Adipose tissue (tissue), 3 donors: ENCODE data around the gene PIGP. TPM values are rescaled to one million over a fixed set of nuclear protein-coding genes. Genes with fewer than 3 reads are reported as not detected.

Source experiments
- H3K27ac ChIP-seq: one replicate; pipeline ENCODE4 v1.5.1; 2013; ENCODE audit warnings: low read depth, low read length
- WGBS, 3 donors: extraction: QIAGEN DNeasy Blood & Tissue Kit; methylation state at CpG; one replicate each; pipeline ENCODE4 v1.1.7; 2013; 5-methylcytosine and 5-hydroxymethylcytosine counted together
- polyA plus RNA-seq, 3 donors: library from polyadenylated mRNA; stranded (reverse); fragments of 200-250 nt; gene quantifications; one replicate each; pipeline ENCODE4 v1.2.3, GENCODE V29; 2013
- donor health status: healthy with polysubstance abuse.
- donor health status: Bipolar disorder and iron deficiency.
- donor health status: healthy.

The PIGP gene
- polyA plus RNA-seq, 3 donors: 18.4 to 34.9 (median 31.5) TPM

DNA sequence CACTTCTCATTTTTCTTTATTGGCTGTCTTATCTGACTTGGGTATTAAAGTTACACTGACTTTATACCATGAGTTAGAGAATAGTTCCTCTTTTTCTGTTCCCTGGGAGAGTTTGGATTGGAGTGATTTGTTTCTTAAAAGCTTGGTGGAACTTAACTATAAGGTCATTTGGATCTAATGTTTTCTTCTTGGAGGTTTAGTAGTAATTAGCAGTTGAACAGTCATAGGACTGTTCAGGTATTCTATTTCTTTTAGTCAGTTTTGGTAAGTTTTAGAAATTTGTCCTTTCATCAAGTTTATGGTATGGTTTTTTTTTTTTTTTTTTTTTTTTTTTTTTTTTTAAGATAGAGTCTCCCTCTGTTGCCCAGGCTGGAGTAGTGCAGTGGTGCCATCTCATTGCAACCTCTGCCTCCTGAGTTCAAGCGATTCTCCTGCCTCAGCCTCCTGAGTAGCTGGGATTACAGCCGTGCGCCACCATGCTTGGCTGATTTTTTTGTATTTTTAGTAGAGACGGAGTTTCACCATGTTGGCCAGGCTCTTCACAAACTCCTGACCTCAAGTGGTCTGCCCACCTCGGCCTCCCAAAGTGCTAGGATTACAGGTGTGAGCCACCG, 6.4 kb upstream of the PIGP start:
- no peak overlapping the region for H3K27ac ChIP-seq
- 65 to 78% (median 66%) methylated on average over 6 of the region's 6 CpGs for WGBS, 3 donors

DNA sequence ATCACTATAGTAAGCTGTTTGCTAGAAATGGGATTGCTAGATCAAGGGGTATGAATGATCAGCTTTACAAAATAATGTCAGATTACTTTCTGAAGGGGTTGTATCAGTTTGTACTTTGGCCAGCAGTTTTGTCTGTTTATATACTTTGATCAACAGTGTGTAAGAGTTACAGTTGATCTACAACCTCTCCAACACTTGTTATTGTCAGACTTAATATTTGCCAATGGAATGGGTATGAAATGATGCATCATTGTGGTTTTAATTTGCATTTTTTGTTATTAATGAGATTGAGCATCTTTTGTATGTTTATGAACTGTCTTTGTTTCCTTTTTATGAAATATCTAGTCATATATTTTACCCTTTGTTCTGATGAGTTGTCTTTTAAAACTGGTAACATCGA, 4.5 kb upstream of the PIGP start:
- 88 to 95% (median 90%) methylated on average over 1 of the region's 1 CpG for WGBS, 3 donors
- H3K27ac ChIP-seq: no peak overlapping the region

DNA sequence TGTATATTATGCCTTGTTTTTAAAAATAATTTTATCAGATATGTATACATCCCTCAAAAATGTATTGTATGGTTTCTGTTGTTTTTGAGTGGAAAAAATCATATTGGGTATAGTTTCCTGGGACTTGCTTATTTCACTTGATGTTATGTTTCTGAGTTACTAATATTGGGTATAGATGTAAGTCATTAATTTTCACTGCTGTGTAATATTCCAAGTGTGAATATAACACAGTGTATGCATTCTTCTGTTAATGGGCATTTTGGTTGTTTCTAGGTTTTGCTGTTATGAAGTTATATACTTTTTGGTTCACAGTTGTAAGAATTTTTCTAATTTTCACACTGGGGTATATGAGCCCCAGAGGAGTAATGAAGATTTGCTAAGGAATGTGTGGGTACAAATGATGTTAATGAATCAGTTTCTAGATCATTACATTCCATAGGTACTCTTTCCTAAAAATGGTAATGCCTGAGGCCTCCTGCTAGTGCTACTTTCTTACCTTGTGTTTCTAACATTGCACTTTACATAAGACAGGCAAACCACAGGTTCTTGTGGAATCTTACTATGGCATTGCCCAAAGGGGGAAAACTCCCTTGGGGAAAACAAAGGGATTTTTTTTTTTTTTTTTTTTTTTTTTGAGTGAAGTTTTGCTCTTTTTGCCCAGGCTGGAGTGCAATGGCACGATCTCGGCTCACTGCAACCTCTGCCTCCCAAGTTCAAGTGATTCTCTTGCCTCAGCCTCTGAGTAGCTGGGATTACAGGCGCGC, 3.4 kb upstream of the PIGP start:
- WGBS, 3 donors: 94 to 98% (median 95%) methylated on average over 4 of the region's 4 CpGs
- H3K27ac ChIP-seq: no peak overlapping the region

DNA sequence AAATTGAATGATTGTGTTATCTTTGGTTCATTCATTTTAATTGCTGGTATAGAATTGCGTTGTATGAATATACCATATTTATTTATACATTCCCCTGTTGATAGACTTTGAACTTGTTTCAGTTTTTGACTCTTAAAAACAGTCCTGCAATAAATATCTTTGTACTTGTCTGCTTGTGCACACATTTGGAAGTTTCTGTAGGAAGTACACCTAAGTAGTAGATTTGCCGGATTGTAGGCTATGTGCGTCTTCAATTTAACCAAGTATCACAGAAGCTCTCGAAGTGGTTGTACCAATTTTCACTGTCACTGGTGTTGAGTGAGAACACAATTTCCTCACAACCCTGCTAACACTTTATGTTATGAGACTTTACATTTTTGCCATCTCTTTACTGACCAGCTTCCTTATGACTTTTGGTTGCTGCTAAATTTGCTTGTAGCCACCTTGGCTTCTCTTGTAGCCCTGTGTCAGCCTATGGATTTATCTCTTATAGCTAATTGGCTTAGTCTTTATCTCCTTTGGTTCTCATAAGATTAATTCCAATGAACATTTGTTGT, 2.4 kb upstream of the PIGP start:
- H3K27ac ChIP-seq: no peak overlapping the region
- 83 to 93% (median 90%) methylated on average over 4 of the region's 4 CpGs for WGBS, 3 donors

DNA sequence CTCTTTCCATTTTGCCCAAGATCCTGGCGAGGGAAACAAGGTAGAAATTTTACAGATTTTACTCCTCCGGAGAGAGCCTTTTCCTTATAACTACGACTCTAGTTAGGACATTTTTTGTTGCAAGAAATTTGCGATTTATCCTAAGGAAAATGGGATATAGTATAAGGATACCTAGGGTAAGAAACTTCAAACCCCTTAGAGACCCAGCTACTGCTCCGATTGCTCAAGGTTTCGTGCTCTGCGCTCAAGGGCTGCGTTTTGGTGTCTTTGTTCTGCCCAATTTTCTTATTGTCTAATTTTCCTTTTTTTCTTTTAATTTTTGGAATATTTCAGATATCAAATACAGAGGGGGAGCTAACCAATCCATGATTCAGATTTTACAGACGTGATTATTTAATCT, 1.7 kb upstream of the PIGP start:
- 21 to 34% (median 26%) methylated on average over 9 of the region's 9 CpGs for WGBS, 3 donors
- no peak overlapping the region for H3K27ac ChIP-seq

DNA sequence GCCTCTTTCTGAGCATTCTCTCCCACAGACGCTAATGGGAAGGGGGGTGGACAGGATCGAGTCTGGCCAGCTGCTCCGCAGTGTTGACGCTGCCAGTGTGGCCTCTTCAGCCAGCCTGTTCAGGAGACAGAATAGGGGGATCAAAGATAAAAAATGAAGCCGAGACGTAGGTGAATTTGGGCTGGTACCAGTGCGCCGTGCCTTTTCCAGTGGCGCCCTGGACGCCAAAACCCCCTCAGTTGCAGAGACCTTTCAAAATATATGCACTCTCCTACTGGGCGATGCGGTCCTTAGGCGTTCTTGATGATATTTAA, 1.3 kb upstream of the PIGP start:
- H3K27ac ChIP-seq: no peak overlapping the region
- WGBS, 3 donors: 2 to 3% (median 2%) methylated on average over 13 of the region's 13 CpGs

DNA sequence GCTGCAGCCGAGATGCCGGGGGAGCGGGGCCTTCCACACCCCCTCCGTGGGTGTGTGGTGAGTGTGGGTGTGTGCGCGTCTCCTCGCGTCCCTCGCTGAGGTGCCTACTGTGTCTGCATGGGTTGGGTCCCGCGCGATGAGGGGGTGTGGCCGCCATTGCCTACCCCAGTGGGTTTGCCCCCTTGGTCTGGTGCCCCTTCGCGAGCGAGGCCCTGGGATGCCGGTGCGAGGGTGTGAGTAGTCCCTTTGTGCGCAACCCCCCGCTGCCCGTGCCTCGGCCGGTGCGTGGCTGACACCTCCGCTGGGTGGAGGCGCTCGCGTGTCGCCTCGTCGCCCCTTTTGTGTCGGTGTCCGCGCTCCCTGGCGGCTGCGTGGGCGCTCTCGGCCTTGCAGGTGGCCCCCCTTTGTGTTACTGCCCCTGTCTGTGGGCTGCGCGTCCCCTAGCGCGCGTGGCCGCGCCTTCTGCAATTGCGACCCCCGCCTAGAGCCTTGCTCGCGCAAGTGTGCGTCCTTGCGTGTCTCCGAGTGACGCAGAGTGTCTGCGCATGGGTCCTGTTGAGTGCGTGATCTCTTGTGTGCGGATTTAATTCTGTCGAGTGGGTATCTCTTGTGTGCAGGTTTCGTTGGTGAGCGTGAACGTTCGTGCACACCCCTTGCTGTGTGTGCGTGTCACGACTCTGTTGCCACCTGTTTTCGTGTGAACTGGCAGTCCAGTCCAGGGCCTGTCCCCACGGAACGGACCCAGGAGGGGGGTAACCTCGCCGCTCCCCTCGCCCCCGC, 736 bp upstream of the PIGP start:
- 0 to 1% (median 0%) methylated on average over 57 to 70 of the region's 70 CpGs for WGBS, 3 donors
- H3K27ac ChIP-seq: no peak overlapping the region

DNA sequence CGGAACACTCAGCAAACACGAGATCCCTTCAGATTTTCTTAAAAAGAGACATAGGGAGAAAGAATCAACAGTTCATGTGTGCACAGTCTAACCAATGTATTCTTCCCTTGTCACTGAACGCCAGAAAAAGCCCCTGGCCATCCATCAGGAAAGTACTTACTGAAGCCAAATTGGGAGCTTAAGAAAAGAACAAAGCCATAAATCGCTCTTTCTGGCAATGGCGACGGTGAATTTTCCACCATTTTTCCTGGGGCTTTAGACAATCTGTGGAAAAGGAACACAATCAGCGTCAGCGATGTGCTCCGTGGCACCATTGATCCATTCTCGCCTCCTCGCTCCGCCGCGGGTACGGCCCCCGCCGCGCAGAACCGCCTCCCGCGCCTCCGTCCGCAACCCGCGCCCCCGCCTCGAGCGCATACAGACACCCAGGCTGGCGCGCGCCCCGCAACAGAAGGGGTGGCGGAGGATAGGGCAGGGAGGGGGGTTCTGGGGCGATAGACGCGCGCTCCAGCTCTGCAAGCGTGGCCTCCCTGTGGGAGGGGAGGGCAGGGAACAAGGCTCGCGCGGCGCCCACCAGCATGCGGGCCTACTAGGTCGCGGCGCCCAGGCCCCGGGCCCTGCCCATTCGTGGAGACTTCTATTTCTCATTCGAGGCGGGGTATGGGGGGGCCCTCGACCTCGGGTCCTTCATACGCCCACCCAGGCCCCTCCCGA, 440 bp downstream of the PIGP start:
- H3K27ac ChIP-seq: peak overlapping the region; percentile 88
- 0 to 1% (median 0%) methylated on average over 50 to 54 of the region's 54 CpGs for WGBS, 3 donors

DNA sequence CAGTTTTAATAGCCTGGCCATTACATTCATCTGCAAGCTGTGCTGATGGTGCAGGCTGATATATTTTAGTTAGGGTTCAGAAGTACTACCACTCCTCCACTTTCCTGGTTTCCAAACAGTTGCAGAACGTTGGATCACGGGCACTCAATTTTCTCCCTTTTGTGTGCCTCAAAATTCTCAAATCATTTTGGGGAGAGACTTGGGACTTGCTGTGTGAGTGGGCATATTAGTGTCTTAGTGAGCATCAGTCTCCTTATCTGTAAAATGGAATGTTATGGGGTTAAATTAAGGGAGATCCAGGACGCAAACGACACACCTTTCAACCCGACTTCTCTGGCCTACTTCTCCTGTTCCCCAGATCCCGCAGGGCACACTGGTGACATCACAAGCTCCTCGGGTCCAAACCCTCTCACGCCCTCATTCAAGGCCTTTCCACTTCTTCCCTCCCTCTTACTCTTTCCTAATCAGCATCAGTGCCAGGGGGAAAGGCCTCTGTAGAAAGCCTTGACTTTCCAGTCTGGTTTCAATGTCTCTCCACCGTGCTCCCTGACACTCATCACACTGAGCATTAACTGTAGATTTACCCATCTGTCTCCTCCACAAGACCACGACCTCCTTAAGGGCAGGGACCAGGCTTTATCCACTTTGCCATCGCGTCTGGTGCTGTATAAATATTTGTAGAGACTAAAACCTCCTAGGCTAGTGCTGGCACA, 1.2 kb downstream of the PIGP start:
- 19 to 29% (median 27%) methylated on average over 12 of the region's 12 CpGs for WGBS, 3 donors
- peak overlapping the region; percentile 88 for H3K27ac ChIP-seq

DNA sequence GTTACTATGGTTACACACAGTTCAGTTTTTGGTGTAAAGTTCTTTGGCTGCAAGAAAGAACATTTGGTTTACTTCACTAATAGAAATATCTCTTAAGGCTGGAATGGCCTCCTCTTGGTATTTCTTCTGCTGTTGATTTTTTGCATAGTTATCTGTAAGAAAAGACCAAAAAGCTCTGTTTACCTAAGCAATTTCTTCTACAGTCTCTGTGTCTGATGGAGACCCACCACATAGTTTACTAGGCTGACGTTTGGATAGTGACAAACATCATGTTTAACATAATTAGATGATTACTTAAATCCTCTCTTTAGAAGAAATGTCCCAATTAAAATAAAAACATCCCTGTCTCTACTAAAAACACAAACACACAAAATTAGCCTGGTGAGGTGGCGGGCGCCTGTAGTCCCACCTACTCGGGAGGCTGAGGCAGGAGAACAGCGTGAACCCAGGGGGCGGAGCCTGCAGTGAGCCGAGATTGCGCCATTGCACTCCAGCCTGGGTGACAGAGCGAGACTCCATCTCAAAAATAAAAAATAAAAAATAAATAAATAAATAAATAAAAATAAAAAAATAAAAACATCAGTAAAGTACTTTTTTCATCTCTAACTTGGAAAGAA, 7.2 kb downstream of the PIGP start:
- no peak overlapping the region for H3K27ac ChIP-seq
- WGBS, 3 donors: 95 to 97% (median 97%) methylated on average over 9 of the region's 9 CpGs

DNA sequence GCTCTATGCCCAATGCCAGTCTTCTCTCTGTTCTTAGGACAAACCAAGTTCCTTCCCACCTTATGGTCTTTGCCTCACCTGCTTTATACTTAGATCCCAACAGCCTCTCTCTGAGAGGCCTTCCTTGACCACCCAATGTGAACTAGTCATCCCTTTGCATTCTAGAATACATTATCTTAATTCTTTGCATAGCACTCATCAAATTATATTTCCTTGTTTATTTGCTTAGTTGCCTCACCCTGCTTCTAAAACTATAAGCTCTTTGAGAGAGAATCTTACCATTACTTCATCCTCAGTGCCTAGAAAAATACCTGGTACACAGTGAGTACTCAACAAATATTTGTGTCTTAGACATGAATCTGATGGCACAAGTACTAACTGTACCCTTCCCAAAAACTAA, 8.0 kb downstream of the PIGP start:
- H3K27ac ChIP-seq: no peak overlapping the region

DNA sequence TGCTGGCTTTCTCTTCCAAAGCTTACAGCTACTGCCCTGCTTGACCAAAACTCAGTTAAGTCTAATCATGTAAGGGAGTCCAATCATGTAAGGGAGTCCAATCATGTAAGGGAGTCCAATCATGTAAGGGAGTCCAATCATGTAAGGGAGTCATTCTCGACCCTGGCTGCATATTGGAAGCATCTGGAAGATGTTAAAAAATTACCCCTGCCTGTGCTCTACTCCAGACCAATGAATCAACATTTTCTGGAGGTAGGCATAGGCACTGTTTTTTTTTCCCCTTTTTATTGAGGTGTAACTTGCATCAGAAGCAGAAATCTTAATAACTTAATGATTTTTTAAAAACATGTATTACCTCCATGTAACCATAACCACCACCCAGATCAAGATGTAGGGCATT, 9.4 kb downstream of the PIGP start:
- 64 to 79% (median 77%) methylated on average over 1 of the region's 1 CpG for WGBS, 3 donors

DNA sequence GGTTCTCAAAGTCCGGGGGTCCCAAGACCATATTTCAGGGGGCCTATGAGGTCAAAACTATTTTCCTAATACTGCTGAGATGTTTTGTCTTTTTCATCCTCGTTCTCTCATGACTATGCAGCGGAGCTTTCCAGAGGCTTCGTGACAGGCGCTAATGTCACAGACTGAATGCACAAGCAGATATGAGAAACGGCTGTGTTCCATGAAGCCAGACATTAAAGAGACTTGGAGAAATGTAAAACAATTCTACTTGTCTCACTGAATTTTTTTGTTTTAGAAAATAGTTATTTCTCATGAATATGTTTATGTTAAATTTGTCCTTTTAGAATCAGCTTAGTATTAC, 10.3 kb downstream of the PIGP start:
- H3K27ac ChIP-seq: no peak overlapping the region
- 87 to 90% (median 88%) methylated on average over 6 of the region's 6 CpGs for WGBS, 3 donors

More for the DNA sequence above, 9.4 kb downstream of the PIGP start:
- H3K27ac ChIP-seq: no peak overlapping the region

DNA sequence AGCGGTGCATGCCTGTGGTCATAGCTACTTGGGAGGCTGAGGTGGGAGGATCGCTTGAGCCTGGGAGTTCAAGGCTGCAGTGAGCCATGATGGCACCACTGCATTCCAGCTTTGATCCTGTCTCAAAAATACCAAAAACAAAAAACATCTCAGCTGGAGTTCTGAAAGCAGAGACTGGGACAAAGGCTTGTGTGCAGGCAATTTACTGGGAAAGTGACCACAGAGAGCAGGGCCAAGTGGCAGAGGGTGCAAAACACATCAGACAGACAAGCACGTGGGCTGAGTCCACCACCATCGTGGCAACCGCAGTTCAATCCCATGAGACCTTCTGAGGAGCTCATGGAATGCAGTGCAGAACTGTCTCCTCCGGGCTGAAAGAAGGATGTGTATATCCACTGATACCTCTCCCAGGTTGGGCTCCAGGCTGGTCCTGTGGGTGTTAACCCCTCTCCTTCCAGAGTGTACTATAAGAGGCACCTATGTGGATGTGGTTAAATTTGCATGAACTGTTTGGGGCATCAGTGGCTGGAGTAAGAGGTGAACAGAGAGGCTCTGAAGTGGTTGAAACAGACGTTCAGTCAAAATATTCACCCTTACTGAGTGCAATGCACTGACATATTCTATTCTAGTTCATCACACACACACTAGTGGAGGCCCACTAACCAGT, 10.8 kb downstream of the PIGP start:
- WGBS, 3 donors: 72 to 77% (median 73%) methylated on average over 7 of the region's 7 CpGs
- H3K27ac ChIP-seq: no peak overlapping the region

DNA sequence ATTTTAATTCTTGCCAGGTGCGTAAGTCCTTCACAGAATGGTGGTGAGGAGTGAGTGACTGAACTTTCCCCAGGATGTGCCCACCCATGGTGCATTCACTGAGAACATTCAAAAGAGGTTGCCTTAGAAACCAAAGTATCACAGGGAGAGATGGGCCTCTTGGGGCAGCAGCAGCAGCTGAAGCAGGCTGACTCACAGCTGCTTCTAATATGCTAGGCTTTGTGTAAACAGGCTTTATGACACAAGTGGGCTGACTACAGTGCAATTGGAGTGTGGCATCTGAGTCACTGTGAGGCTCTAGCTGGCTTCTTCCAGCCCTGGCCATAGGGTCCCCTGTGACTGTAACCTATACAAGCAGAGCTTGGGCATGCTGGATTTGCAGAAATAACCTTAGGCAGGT, 12.6 kb downstream of the PIGP start:
- 76 to 81% (median 78%) methylated on average over 1 of the region's 1 CpG for WGBS, 3 donors
- no peak overlapping the region for H3K27ac ChIP-seq

DNA sequence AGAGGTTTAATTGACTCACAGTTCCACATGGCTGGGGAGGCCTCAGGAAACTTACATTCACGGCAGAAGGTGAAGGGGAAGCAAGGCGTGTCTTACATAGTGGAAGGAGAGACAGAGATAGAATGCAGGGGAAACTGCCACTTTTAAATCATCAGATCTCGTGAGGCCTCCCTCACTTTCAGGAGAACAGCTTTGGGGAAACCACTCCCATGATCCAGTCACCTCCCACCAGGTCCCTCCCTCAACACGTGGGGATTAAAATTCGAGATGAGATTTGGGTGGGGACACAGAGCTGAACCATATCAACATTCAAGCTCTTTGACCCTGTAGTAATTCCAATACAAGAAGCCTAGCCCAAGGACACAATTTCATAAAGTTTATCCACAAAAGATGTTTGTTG, 13.7 kb downstream of the PIGP start:
- WGBS, 3 donors: 64 to 76% (median 70%) methylated on average over 5 of the region's 5 CpGs
- no peak overlapping the region for H3K27ac ChIP-seq

DNA sequence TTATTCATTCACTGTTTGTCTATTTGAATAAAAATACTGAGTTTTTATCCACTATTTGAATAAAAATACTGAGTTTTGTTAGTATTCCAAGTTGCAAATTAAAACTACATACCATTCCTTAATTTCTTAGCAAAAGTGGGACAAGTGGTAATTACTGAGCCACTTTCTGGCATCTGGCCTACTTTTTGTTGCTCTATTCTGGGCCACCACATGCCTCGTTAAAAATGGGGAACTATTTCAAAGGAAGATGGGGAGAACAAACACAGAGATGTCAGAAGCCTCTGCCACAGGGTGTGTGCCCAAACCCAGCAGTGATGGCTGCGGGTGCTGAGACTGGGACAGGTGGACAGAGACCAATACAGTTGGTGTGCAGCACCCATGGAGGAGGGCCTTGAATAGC, 14.6 kb downstream of the PIGP start:
- 50 to 69% (median 63%) methylated on average over 2 of the region's 2 CpGs for WGBS, 3 donors

More for the DNA sequence above, 14.6 kb downstream of the PIGP start:
- no peak overlapping the region for H3K27ac ChIP-seq
